Natural killer cell (primary cell): Measurements from ENCODE around the gene AP1S3. TPM values are rescaled to one million over a fixed set of nuclear protein-coding genes. Genes with fewer than 3 reads are reported as not detected.

Experiments used
- ATAC-seq, 3 donors: fragments of 150-1000 bp in 2 of 3; fragments of 200-7000 bp in 1 of 3; cut with Tn5 transposase; 1 replicate in 1 of 3; 2 replicates in 2 of 3; pipeline ENCODE4 v1.10.0; 2021; ENCODE audit warnings: mild to moderate bottlenecking in 2 of 3, moderate library complexity in 2 of 3
- DNase-seq, 2 donors: peaks; one replicate each; pipeline versions ENCODE4 v3.0.0 to v3.0.0-alpha.2; 2013 to 2021; ENCODE audit warnings: mixed read lengths in 1 of 2
- H3K27ac ChIP-seq: one replicate; pipeline ENCODE4 v1.5.1; 2013; ENCODE audit warnings: mild to moderate bottlenecking, low read length
- H3K27me3 ChIP-seq: one replicate; pipeline ENCODE4 v1.6.1; 2013; ENCODE audit warnings: low read length; ENCODE audit not compliant: control insufficient read depth, insufficient read depth
- H3K36me3 ChIP-seq: one replicate; pipeline ENCODE4 v1.6.1; 2013; ENCODE audit warnings: low read length; ENCODE audit not compliant: control insufficient read depth, insufficient read depth
- H3K4me1 ChIP-seq: one replicate; pipeline ENCODE4 v1.6.1; 2013; ENCODE audit warnings: low read length; ENCODE audit not compliant: control insufficient read depth, insufficient read depth
- H3K4me3 ChIP-seq: one replicate; pipeline ENCODE4 v1.5.1; 2013; ENCODE audit warnings: low read length
- H3K9me3 ChIP-seq: one replicate; pipeline ENCODE4 v1.6.1; 2013; ENCODE audit warnings: low read length; ENCODE audit not compliant: control insufficient read depth, insufficient read depth
- H3K27ac Mint-ChIP-seq, 2 donors: one replicate each; pipeline ENCODE4 v1.8.0; 2022; ENCODE audit warnings: mild to moderate bottlenecking in 2 of 2, mixed read lengths in 2 of 2, moderate library complexity in 1 of 2
- H3K27me3 Mint-ChIP-seq, 2 donors: one replicate each; pipeline ENCODE4 v1.8.0; 2022; ENCODE audit warnings: low read depth in 2 of 2, mixed read lengths in 2 of 2
- H3K36me3 Mint-ChIP-seq: one replicate; pipeline ENCODE4 v1.8.0; 2022; ENCODE audit warnings: mixed read lengths
- H3K4me1 Mint-ChIP-seq, 2 donors: one replicate each; pipeline ENCODE4 v1.8.0; 2022; ENCODE audit warnings: mixed read lengths in 2 of 2
- H3K4me3 Mint-ChIP-seq: one replicate; pipeline ENCODE4 v1.8.0; 2022; ENCODE audit warnings: mild to moderate bottlenecking, moderate library complexity, mixed read lengths
- H3K9me3 Mint-ChIP-seq, 2 donors: one replicate each; pipeline ENCODE4 v1.8.0; 2022; ENCODE audit warnings: mixed read lengths in 2 of 2
- WGBS: methylation state at CpG from one replicate; pipeline ENCODE4 v1.1.7; 2013; ENCODE audit warnings: missing lambda C conversion rate; ENCODE audit not compliant: insufficient coverage; 5-methylcytosine and 5-hydroxymethylcytosine counted together
- intact Hi-C: fragments of 100-400 bp; cut with micrococcal nuclease; formaldehyde crosslinking; loops from one replicate; pipeline ENCODE4 v1.14.2; 2022
- total RNA-seq, 4 donors: library from RNA; stranded (reverse); fragments of 120-200 nt in 1 of 4; gene quantifications; one replicate each; pipeline versions ENCODE4 v1.2.3 to v1.2.4, GENCODE V29; 2013 to 2022
- TF ChIP-seq, protein P1 (sequence below): fragments of 200-600 bp; IDR thresholded peaks from one replicate; pipeline ENCODE4 v1.8.0; 2022; ENCODE audit warnings: antibody characterized with exemption

AP1S3 gene
- total RNA-seq, 3 donors from 2014 or later (not counting 1 experiment from before 2014, with no cell fraction given) = 4.5 to 5.2 (median 5.0) TPM

DNA sequence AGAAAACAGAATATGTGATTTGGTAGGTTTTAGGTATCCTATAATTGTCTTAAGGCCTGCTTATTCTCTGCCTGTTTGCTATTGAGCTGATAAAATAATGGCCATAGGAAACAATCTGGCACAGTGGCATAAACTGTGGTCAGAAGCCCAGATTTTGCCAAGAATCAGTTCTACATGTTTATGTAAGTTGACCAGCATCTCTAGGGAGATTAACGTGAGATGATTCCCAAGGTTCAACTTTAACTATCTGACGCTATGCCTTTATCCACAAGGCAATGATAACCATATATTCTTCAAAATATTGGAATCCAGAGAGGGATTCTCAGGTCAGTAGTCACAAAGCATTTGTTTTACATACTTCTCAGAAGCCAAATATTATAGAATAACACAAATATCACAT, 25.6 kb downstream of the AP1S3 start:
- Histone ChIP-seq H3K27ac (no peak overlapping the region), H3K36me3 (no peaks in the 10 kb centered on the region), H3K4me1 (no peaks in the 10 kb centered on the region), H3K4me3 (no peak overlapping the region), H3K27me3 (no peaks in the 10 kb centered on the region), H3K9me3 (no peaks in the 10 kb centered on the region)
- no peak for ATAC-seq
- Mint-ChIP-seq H3K27ac (no peak overlapping the region), H3K9me3 (no peaks in the 10 kb centered on the region), H3K4me3 (no peak overlapping the region), H3K27me3 (no peaks in the 10 kb centered on the region), H3K4me1 (no peaks in the 10 kb centered on the region), H3K36me3 (no peaks in the 10 kb centered on the region)
- 93% methylated on average over 2 of the region's 2 CpGs for WGBS
- intact Hi-C loops = no loop called here
- TF ChIP-seq, protein P1, sequence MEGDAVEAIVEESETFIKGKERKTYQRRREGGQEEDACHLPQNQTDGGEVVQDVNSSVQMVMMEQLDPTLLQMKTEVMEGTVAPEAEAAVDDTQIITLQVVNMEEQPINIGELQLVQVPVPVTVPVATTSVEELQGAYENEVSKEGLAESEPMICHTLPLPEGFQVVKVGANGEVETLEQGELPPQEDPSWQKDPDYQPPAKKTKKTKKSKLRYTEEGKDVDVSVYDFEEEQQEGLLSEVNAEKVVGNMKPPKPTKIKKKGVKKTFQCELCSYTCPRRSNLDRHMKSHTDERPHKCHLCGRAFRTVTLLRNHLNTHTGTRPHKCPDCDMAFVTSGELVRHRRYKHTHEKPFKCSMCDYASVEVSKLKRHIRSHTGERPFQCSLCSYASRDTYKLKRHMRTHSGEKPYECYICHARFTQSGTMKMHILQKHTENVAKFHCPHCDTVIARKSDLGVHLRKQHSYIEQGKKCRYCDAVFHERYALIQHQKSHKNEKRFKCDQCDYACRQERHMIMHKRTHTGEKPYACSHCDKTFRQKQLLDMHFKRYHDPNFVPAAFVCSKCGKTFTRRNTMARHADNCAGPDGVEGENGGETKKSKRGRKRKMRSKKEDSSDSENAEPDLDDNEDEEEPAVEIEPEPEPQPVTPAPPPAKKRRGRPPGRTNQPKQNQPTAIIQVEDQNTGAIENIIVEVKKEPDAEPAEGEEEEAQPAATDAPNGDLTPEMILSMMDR = no peak
- DNase-seq = no peak

DNA sequence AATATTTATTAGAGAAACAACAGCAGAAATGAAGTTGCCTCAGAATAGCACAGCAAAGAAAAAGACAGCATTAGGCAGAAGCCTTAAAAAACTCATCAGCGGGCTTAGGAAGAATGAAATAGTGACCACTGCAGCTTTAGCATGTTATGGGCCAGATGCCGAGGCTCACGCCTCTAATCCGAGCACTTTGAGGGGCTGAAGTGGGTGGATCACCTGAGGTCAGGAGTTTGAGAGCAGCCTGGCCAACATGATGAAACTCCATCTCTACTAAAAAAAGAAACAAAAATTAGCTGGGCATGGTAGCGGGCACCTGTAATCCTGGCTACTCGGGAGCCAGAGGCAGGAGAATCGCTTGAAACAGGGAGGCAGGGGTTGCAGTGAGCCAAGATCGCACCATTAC, 32.4 kb downstream of the AP1S3 start:
- intact Hi-C loops = no loop called here
- peaks cover 0 to 5% of the 10 kb centered on the region in 2 donors for H3K4me1 Mint-ChIP-seq
- no peaks in the 10 kb centered on the region for H3K36me3 Mint-ChIP-seq
- Histone ChIP-seq H3K27ac (no peak overlapping the region), H3K27me3 (no peaks in the 10 kb centered on the region), H3K9me3 (no peaks in the 10 kb centered on the region), H3K4me1 (no peaks in the 10 kb centered on the region), H3K4me3 (no peak overlapping the region), H3K36me3 (no peaks in the 10 kb centered on the region)
- TF ChIP-seq, protein P1 = no peak
- no peaks in the 10 kb centered on the region for H3K27me3 Mint-ChIP-seq
- no peaks in the 10 kb centered on the region for H3K9me3 Mint-ChIP-seq
- no peak overlapping the region for H3K4me3 Mint-ChIP-seq
- WGBS = 90% methylated on average over 8 of the region's 8 CpGs
- DNase-seq (no peak), ATAC-seq (no peak)
- no peak overlapping the region for H3K27ac Mint-ChIP-seq

DNA sequence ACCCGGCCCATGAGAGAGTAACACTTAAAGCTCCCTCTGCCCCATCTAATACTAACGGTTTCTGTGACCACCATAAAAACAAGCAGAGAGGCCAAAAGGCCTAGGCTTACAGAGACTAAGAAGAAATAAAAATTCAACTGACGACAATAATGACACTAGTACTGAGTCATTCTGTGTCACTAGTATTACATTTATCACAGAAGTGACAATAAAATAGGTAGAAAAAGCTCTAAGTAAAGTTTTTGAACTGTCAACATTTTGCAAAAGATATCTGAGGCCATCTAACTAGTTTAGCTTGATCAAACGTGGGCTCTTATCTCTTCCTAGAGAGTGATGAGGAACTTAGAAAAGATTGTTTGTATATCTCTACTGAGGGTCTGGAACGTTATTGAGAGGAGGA, 35.6 kb downstream of the AP1S3 start:
- 63% methylated on average over 4 of the region's 5 CpGs for WGBS
- Histone ChIP-seq H3K9me3 (no peaks in the 10 kb centered on the region), H3K4me1 (peaks cover 3% of the 10 kb centered on the region), H3K27me3 (no peaks in the 10 kb centered on the region), H3K4me3 (no peak overlapping the region), H3K27ac (no peak overlapping the region), H3K36me3 (no peaks in the 10 kb centered on the region)
- ATAC-seq (no peak), DNase-seq (no peak)
- no peaks in the 10 kb centered on the region for H3K27me3 Mint-ChIP-seq
- peak overlapping the region in 1 of 2 donors; percentile 9 for H3K27ac Mint-ChIP-seq
- H3K9me3 Mint-ChIP-seq = no peaks in the 10 kb centered on the region
- no peaks in the 10 kb centered on the region for H3K36me3 Mint-ChIP-seq
- TF ChIP-seq, protein P1 = no peak
- intact Hi-C loops = no loop called here
- H3K4me1 Mint-ChIP-seq = peaks cover 0 to 5% of the 10 kb centered on the region in 2 donors
- H3K4me3 Mint-ChIP-seq = no peak overlapping the region

DNA sequence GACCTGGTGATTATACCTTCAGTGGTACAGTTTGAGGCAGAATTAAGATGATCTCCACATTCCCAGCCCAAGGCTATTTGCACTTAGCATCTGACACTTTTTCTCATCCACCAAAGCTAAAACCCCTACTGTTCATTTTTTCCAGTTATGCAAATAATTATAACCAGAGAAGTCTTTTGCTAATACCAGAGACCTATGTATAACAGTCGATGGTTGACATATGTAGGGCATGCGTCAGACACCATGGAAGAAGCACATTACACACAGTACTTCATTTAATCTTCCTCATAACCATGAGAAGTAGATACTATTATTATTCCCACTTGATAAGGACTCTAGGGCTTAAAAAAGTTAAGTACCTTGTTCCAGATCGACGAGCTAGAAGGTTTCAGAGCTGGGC, 36.5 kb downstream of the AP1S3 start:
- H3K36me3 Mint-ChIP-seq = no peaks in the 10 kb centered on the region
- H3K4me1 Mint-ChIP-seq = peaks cover 0 to 5% of the 10 kb centered on the region in 2 donors
- ATAC-seq (no peak), DNase-seq (no peak)
- H3K4me3 Mint-ChIP-seq = no peak overlapping the region
- TF ChIP-seq, protein P1 = no peak
- no peaks in the 10 kb centered on the region for H3K36me3 ChIP-seq
- no peaks in the 10 kb centered on the region for H3K9me3 ChIP-seq
- H3K9me3 Mint-ChIP-seq = no peaks in the 10 kb centered on the region
- no peaks in the 10 kb centered on the region for H3K27me3 Mint-ChIP-seq
- no peak overlapping the region for H3K27ac ChIP-seq
- H3K27ac Mint-ChIP-seq = no peak overlapping the region
- H3K27me3 ChIP-seq = no peaks in the 10 kb centered on the region
- 91% methylated on average over 4 of the region's 4 CpGs for WGBS
- no peak overlapping the region for H3K4me3 ChIP-seq
- intact Hi-C loops = no loop called here
- peaks cover 3% of the 10 kb centered on the region for H3K4me1 ChIP-seq
